Liver (tissue), 9 donors: ENCODE data around the gene HBE1. TPM values are rescaled to one million over a fixed set of nuclear protein-coding genes. Genes with fewer than 3 reads are reported as not detected.

Experiments used
- DNase-seq: peaks from one replicate; pipeline ENCODE4 v3.0.0-alpha.2; 2017; ENCODE audit warnings: low spot score
- H3K27ac ChIP-seq, 2 donors: one replicate each; pipeline ENCODE4 v1.7.0; 2013; ENCODE audit warnings: inconsistent platforms in 2 of 2, low read length in 2 of 2, control low read depth in 1 of 2, low read depth in 1 of 2, mild to moderate bottlenecking in 1 of 2
- H3K27me3 ChIP-seq, 4 donors: one replicate each; pipeline versions ENCODE4 v1.6.1 to v1.7.0; 2013; ENCODE audit warnings: low read length in 3 of 4, inconsistent platforms in 1 of 4, mild to moderate bottlenecking in 1 of 4, moderate library complexity in 1 of 4; ENCODE audit not compliant: control insufficient read depth in 4 of 4, insufficient read depth in 4 of 4
- H3K36me3 ChIP-seq, 4 donors: one replicate each; pipeline versions ENCODE4 v1.6.1 to v1.7.0; 2013; ENCODE audit warnings: low read length in 3 of 4, mild to moderate bottlenecking in 3 of 4, low read depth in 1 of 4, moderate library complexity in 1 of 4; ENCODE audit not compliant: control insufficient read depth in 4 of 4, insufficient read depth in 3 of 4
- H3K4me1 ChIP-seq, 4 donors: one replicate each; pipeline versions ENCODE4 v1.6.1 to v1.7.0; 2013; ENCODE audit warnings: low read length in 3 of 4, mild to moderate bottlenecking in 3 of 4, moderate library complexity in 1 of 4; ENCODE audit not compliant: control insufficient read depth in 4 of 4, insufficient read depth in 4 of 4
- H3K4me3 ChIP-seq, 3 donors: one replicate each; pipeline versions ENCODE4 v1.6.1 to v1.7.0; 2013; ENCODE audit warnings: low read length in 3 of 3, control low read depth in 1 of 3, low read depth in 1 of 3, mild to moderate bottlenecking in 1 of 3
- H3K9ac ChIP-seq, 2 donors: one replicate each; pipeline ENCODE4 v1.7.0; 2013; ENCODE audit warnings: low read length in 2 of 2, mild to moderate bottlenecking in 2 of 2, moderate library complexity in 2 of 2, control low read depth in 1 of 2, low read depth in 1 of 2
- H3K9me3 ChIP-seq, 4 donors: one replicate each; pipeline versions ENCODE4 v1.6.1 to v1.7.0; 2013; ENCODE audit warnings: low read length in 3 of 4; ENCODE audit not compliant: control insufficient read depth in 4 of 4
- FOXA1 ChIP-seq: IDR thresholded peaks from 2 replicates; pipeline ENCODE4 v1.6.1; 2016; ENCODE audit warnings: antibody characterized with exemption
- FOXA2 ChIP-seq: IDR thresholded peaks from 2 replicates; pipeline ENCODE4 v1.6.1; 2016; ENCODE audit warnings: antibody characterized with exemption
- GABPA ChIP-seq, 2 donors: IDR thresholded peaks in 1 of 2; conservative IDR thresholded peaks in 1 of 2; 2 replicates each; pipeline ENCODE4 v1.6.1; 2016; ENCODE audit warnings: antibody characterized with exemption in 2 of 2, mild to moderate bottlenecking in 1 of 2, moderate library complexity in 1 of 2
- HNF4G ChIP-seq: IDR thresholded peaks from 2 replicates; pipeline ENCODE4 v1.6.1; 2016; ENCODE audit warnings: antibody characterized with exemption
- MAX ChIP-seq: IDR thresholded peaks from 2 replicates; pipeline ENCODE4 v1.6.1; 2016; ENCODE audit warnings: antibody characterized with exemption
- RAD21 ChIP-seq, 2 donors: IDR thresholded peaks; 2 replicates each; pipeline ENCODE4 v1.6.1; 2016; ENCODE audit warnings: antibody characterized with exemption in 2 of 2, mild to moderate bottlenecking in 2 of 2
- RXRA ChIP-seq, 2 donors: IDR thresholded peaks; 2 replicates each; pipeline ENCODE4 v1.6.1; 2017 to 2018; ENCODE audit warnings: antibody characterized with exemption in 2 of 2, mild to moderate bottlenecking in 1 of 2
- SP1 ChIP-seq: IDR thresholded peaks from 2 replicates; pipeline ENCODE4 v1.6.1; 2018; ENCODE audit warnings: antibody characterized with exemption, mild to moderate bottlenecking
- ZBTB33 ChIP-seq: IDR thresholded peaks from 2 replicates; pipeline ENCODE4 v1.6.1; 2016; ENCODE audit warnings: antibody characterized with exemption
- WGBS: extraction: QIAGEN DNeasy Blood & Tissue Kit; methylation state at CpG from one replicate; pipeline ENCODE4 v1.1.7; 2013; 5-methylcytosine and 5-hydroxymethylcytosine counted together
- polyA plus RNA-seq, 2 donors: library from polyadenylated mRNA; stranded (reverse) in 1 of 2; unstranded in 1 of 2; fragments of 200-250 nt in 1 of 2; fragments of >200 nt in 1 of 2; fragmentation: Nextera tagmentation in 1 of 2; extraction: Ambion mirVana in 1 of 2; gene quantifications; one replicate each; pipeline versions ENCODE4 v1.2.1 to v1.2.3, GENCODE V29; 2013 to 2015
- total RNA-seq, 2 donors: library from RNA; depleted of rRNA; stranded (reverse); fragments of >200 nt; gene quantifications; one replicate each; pipeline ENCODE4 v1.2.3, GENCODE V29; 2014
- TF ChIP-seq, protein P1 (sequence below): IDR thresholded peaks from 2 replicates; pipeline ENCODE4 v1.6.1; 2016; ENCODE audit warnings: antibody characterized with exemption, mild to moderate bottlenecking
- donor health status: healthy.
- donor health status: healthy.
- donor health status: healthy.
- donor health status: healthy.
- donor health status: healthy.

The HBE1 gene
- total and polyA plus RNA-seq, 4 donors = 82.7 TPM; not detected in 3

- no peak for DNase-seq
- no peak overlapping the region for H3K27ac ChIP-seq
- 74% methylated on average over 1 of the region's 1 CpG for WGBS
- TF ChIP-seq RXRA (IDR thresholded peaks at IDR 0.05) (no peak), FOXA1 (no peak), ZBTB33 (no peak), GABPA (IDR thresholded peaks at IDR 0.05 in 1 of 2, conservative IDR thresholded peaks at IDR 0.05 in 1 of 2) (no peak), RAD21 (IDR thresholded peaks at IDR 0.05) (no peak), SP1 (no peak), HNF4G (no peak), MAX (no peak)
- TF ChIP-seq, protein P1, sequence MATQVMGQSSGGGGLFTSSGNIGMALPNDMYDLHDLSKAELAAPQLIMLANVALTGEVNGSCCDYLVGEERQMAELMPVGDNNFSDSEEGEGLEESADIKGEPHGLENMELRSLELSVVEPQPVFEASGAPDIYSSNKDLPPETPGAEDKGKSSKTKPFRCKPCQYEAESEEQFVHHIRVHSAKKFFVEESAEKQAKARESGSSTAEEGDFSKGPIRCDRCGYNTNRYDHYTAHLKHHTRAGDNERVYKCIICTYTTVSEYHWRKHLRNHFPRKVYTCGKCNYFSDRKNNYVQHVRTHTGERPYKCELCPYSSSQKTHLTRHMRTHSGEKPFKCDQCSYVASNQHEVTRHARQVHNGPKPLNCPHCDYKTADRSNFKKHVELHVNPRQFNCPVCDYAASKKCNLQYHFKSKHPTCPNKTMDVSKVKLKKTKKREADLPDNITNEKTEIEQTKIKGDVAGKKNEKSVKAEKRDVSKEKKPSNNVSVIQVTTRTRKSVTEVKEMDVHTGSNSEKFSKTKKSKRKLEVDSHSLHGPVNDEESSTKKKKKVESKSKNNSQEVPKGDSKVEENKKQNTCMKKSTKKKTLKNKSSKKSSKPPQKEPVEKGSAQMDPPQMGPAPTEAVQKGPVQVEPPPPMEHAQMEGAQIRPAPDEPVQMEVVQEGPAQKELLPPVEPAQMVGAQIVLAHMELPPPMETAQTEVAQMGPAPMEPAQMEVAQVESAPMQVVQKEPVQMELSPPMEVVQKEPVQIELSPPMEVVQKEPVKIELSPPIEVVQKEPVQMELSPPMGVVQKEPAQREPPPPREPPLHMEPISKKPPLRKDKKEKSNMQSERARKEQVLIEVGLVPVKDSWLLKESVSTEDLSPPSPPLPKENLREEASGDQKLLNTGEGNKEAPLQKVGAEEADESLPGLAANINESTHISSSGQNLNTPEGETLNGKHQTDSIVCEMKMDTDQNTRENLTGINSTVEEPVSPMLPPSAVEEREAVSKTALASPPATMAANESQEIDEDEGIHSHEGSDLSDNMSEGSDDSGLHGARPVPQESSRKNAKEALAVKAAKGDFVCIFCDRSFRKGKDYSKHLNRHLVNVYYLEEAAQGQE = no peak
- H3K9me3 ChIP-seq = no peaks in the 10 kb centered on the region
- no peaks in the 10 kb centered on the region for H3K4me1 ChIP-seq
- H3K4me3 ChIP-seq = no peak overlapping the region
- H3K9ac ChIP-seq = no peak overlapping the region
- H3K27me3 ChIP-seq = peaks cover 0 to 3% (median 0%) of the 10 kb centered on the region in 4 donors
- no peaks in the 10 kb centered on the region for H3K36me3 ChIP-seq
Measured at GRCh38 chr11:5277807-5278382, 8.2 kb upstream of the HBE1 start.

GRCh38 chr11:5276697-5277096 lies 7.0 kb upstream of the HBE1 start:
- Histone ChIP-seq H3K9ac (no peak overlapping the region), H3K9me3 (no peaks in the 10 kb centered on the region), H3K27ac (no peak overlapping the region), H3K4me1 (no peaks in the 10 kb centered on the region), H3K36me3 (no peaks in the 10 kb centered on the region), H3K4me3 (no peak overlapping the region), H3K27me3 (peaks cover 0 to 3% (median 0%) of the 10 kb centered on the region in 4 donors)
- no peak for DNase-seq
- TF ChIP-seq FOXA2 (no peak), SP1 (no peak)
- TF ChIP-seq, protein P1 = no peak
- 82% methylated on average over 2 of the region's 2 CpGs for WGBS
